C4-2B (cell line): ENCODE data around the gene SMOC1.

ENCODE experiments used
- H3K27ac ChIP-seq: fragments of 450-650 bp; 2 replicates; pipeline ENCODE4 v1.5.1; 2017
- ZFX ChIP-seq: fragments of 450-650 bp; IDR thresholded peaks from 2 replicates; pipeline ENCODE4 v1.6.1; 2017
- TF ChIP-seq, protein P1 (sequence below): fragments of 450-650 bp; conservative IDR thresholded peaks from 2 replicates; pipeline ENCODE4 v1.5.1; 2017; ENCODE audit warnings: mild to moderate bottlenecking

Gene SMOC1

DNA sequence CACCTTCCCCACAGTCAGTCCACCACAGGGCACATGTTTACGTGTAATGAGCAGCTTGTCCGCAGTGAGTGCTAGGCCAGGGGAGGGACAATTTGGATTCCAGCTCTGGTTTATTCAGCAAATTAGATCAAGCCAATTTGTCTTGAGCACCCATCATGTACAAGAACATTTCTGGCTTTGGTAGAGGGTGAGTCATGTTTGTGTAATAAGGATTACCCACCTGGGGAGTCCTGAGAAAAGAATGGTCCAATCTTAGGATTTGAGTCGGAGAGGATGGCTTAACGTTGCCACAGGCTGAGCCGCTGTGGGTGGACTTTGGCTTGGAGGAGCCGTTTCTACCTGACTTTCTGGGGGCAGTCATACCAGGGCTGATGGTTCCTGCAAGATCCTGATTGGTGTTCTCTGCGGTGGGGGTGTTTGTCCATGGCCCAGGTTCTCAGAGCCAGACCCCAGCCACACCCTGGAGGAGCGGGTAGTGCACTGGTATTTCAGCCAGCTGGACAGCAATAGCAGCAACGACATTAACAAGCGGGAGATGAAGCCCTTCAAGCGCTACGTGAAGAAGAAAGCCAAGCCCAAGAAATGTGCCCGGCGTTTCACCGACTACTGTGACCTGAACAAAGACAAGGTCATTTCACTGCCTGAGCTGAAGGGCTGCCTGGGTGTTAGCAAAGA, 143.7 kb downstream of the SMOC1 start:
- no peak overlapping the region for H3K27ac ChIP-seq

DNA sequence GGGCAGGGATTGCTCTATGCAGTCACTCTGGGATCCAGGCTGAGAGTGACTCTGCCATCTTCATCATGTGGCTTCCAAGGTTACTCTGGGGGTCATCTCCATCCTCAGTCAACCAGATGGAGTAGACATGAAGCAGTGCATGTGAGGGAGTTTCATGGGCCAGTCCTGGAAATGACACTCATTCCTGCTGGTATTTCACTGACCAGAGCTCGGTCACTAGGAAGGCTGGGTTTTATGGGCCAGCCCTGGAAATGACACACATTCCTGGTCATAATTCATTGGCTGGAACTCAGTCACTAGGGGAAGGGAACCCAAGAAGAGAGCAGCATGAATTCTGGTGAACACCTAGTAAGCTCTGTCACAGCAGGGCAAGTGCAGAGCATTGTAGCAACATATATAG, 144.7 kb downstream of the SMOC1 start:
- TF ChIP-seq ZFX = no peak
- TF ChIP-seq, protein P1, sequence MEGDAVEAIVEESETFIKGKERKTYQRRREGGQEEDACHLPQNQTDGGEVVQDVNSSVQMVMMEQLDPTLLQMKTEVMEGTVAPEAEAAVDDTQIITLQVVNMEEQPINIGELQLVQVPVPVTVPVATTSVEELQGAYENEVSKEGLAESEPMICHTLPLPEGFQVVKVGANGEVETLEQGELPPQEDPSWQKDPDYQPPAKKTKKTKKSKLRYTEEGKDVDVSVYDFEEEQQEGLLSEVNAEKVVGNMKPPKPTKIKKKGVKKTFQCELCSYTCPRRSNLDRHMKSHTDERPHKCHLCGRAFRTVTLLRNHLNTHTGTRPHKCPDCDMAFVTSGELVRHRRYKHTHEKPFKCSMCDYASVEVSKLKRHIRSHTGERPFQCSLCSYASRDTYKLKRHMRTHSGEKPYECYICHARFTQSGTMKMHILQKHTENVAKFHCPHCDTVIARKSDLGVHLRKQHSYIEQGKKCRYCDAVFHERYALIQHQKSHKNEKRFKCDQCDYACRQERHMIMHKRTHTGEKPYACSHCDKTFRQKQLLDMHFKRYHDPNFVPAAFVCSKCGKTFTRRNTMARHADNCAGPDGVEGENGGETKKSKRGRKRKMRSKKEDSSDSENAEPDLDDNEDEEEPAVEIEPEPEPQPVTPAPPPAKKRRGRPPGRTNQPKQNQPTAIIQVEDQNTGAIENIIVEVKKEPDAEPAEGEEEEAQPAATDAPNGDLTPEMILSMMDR = no peak
- H3K27ac ChIP-seq = no peak overlapping the region

More for the DNA sequence above, 143.7 kb downstream of the SMOC1 start:
- TF ChIP-seq ZFX = no peak
- TF ChIP-seq, protein P1 = no peak

DNA sequence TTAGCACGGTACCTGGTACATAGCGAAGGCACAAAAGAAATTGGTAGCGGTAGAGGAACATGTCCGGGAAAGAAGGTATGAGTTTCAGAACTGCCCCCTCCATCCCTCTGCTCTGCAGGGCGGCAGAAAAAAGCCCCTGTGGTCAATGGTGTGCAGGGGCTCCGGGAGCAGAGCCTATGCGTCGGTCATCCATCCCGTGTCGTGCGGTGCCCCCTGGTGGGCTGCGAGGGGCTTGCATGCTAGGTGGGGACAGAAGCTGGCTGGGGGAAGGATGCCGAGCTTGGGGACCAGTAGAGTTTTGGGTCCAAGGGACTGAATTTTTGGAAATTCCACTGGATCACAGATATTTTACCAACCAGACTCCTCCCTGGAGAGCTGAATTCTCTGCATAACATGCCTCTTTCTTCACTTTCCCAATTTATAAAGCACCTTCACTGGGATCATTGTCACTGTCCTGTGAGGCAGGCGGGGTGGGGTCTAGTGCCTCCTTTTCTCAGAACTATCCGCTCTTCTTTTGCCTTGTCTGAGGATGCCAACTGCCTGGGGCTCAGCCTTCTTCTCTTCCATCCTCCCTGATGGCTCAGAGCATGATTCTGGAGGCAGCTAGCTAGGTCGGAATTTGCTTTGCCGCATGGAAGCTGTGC, 148.7 kb downstream of the SMOC1 start:
- no peak overlapping the region for H3K27ac ChIP-seq
- TF ChIP-seq, protein P1 = peak; percentile 92
- TF ChIP-seq ZFX = no peak

DNA sequence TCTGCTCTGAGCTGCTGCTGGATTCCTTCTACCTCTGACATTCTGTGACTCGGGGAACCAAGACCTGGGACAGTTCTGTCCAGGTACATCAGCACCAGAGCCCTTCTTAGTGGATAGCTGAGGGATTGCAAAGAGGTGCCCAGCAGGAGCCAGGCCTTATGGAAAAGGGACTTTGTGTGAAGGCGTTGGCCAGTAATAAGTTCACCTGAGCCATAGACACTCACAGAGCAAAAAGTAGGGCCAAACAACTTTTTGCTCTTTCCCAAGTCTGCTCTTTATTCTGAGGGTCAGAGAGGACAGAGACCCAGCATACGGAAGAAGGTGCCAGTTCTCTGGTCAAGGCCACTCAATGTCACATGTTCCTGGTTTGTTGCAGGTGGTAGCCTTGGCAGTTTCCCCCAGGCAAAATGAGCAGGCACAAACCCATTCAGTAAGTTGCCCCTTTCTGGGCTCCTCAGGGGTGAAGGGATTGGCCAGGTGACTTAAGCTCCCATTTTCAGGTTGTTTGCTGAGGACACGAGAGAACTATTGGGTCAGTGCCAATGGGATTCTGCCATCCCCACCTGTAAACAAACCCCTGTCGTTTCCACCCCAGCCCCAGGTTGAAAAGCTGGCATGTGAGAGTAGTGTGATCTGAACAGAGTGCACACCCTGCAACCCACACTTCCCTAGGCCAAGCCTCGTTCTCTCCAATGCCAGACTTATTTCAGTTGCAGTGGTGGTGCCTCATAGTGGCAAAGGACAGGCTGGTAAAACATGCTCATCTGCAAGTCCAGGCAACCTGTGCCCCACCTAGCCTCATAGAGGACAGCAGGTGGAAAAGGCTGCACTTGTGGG, 150.3 kb downstream of the SMOC1 start:
- H3K27ac ChIP-seq = no peak overlapping the region
- TF ChIP-seq, protein P1 = no peak
- TF ChIP-seq ZFX = no peak

DNA sequence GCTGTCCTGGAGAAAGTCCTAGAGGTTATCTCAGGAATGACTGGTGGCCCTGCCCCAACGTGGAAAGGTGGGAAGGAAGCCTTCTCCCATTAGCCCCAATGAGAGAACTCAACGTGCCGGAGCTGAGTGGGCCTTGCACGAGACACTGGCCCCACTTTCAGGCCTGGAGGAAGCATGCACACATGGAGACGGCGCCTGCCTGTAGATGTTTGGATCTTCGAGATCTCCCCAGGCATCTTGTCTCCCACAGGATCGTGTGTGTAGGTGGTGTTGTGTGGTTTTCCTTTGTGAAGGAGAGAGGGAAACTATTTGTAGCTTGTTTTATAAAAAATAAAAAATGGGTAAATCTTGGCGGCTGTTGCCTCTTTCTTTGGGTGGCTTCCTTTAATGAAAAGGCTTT, 152.8 kb downstream of the SMOC1 start:
- no peak overlapping the region for H3K27ac ChIP-seq
- TF ChIP-seq ZFX = no peak
- TF ChIP-seq, protein P1 = no peak

DNA sequence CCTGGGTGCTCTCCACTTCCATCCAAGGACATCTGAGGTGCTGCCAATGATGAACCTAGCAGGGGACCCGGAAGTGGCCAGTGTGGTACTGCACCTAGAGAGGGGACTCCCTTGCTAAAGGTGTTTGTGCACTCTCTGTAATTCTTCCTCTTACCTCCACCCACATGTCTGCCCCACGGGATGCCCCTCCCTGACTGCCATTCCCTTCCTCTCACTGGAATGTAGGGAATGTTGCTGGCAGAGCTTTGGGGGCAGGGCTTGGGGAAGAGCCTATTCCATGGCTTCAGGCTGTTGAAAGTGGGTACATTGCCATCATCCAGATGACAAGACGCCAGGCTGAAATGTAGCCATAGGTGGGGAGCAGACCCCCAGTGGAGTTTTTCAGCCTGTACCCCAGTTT, 153.2 kb downstream of the SMOC1 start:
- no peak for TF ChIP-seq ZFX

DNA sequence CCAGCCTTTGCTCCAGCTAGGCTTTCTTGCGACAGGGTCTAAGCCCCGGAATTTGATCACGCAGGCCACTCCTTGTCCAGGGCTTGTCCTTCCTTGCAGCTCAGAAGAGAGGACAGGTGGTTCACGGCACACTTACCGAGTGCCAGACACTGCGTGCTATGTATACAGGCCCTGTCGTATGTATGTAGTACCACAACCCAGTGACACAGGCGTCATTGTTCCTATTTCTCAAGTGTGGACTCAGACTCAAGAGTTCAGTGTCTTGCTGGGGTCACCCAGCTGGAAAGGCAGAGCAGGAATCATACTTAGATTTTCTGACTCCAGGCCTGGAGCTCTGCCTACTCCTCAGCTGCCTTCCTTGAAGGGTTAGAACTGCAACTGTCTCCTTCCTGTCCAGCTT, 153.9 kb downstream of the SMOC1 start:
- TF ChIP-seq, protein P1 = no peak
- TF ChIP-seq ZFX = no peak

More for the DNA sequence above, 153.2 kb downstream of the SMOC1 start:
- H3K27ac ChIP-seq = no peak overlapping the region

More for the DNA sequence above, 153.9 kb downstream of the SMOC1 start:
- H3K27ac ChIP-seq = no peak overlapping the region
